WI38 (cell line): Measurements from ENCODE around the gene KIAA0040.

Experiments
- H3K4me3 ChIP-seq: 2 replicates; pipeline ENCODE4 v1.5.1; 2011; ENCODE audit warnings: low read depth, mild to moderate bottlenecking, control low read depth, low read length
- TF ChIP-seq, protein P1 (sequence below): IDR thresholded peaks from 2 replicates; pipeline ENCODE4 v1.5.1; 2012; ENCODE audit warnings: low read depth, mild to moderate bottlenecking, control low read depth, low read length

KIAA0040 gene

GRCh38 chr1:175188936-175189335, 3.6 kb downstream of the KIAA0040 start:
- H3K4me3 ChIP-seq: no peak overlapping the region
- TF ChIP-seq, protein P1, sequence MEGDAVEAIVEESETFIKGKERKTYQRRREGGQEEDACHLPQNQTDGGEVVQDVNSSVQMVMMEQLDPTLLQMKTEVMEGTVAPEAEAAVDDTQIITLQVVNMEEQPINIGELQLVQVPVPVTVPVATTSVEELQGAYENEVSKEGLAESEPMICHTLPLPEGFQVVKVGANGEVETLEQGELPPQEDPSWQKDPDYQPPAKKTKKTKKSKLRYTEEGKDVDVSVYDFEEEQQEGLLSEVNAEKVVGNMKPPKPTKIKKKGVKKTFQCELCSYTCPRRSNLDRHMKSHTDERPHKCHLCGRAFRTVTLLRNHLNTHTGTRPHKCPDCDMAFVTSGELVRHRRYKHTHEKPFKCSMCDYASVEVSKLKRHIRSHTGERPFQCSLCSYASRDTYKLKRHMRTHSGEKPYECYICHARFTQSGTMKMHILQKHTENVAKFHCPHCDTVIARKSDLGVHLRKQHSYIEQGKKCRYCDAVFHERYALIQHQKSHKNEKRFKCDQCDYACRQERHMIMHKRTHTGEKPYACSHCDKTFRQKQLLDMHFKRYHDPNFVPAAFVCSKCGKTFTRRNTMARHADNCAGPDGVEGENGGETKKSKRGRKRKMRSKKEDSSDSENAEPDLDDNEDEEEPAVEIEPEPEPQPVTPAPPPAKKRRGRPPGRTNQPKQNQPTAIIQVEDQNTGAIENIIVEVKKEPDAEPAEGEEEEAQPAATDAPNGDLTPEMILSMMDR: no peak

- no peak overlapping the region for H3K4me3 ChIP-seq
- TF ChIP-seq, protein P1: no peak
Measured at GRCh38 chr1:175186433-175187160, 6.0 kb downstream of the KIAA0040 start.

DNA sequence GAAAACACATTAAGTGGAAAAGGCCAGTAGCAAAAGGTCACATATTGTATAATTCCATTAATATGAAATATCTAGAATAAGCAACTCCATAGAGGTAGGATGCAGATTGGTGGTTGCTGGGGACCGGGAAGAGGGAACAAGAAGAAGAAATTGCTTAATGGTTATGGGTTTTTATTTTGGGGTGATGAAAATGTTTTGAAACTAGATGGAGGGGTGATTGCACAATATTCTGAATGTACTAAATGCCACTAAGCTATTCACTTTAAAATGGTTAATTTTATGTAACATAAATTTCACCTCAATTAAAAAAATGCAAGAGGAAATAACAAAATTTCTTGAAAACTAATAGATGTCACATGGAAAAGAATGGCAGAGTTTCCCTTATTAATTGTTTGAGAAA, 6.7 kb downstream of the KIAA0040 start:
- no peak overlapping the region for H3K4me3 ChIP-seq
- TF ChIP-seq, protein P1: no peak

DNA sequence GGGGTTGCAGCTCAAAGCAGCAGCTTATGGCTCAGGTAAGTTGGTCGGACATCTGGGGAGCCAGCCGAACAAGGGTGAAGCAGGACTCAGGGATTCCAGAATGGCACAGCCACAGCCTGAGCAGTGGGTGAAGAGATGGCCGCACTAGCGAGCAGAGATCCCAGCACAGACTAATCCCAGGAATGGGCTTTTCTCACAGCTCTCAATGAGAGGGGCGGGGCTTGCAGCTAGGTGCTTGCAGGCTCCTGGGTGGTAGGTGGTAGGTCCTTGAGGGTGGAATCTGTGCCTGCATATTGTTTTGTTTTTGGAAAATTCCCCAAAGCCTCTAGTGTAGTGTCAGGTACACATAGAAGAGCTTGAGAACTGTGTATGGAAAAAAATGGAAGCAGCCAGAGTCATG, 9.0 kb downstream of the KIAA0040 start:
- no peak overlapping the region for H3K4me3 ChIP-seq
- TF ChIP-seq, protein P1: no peak

DNA sequence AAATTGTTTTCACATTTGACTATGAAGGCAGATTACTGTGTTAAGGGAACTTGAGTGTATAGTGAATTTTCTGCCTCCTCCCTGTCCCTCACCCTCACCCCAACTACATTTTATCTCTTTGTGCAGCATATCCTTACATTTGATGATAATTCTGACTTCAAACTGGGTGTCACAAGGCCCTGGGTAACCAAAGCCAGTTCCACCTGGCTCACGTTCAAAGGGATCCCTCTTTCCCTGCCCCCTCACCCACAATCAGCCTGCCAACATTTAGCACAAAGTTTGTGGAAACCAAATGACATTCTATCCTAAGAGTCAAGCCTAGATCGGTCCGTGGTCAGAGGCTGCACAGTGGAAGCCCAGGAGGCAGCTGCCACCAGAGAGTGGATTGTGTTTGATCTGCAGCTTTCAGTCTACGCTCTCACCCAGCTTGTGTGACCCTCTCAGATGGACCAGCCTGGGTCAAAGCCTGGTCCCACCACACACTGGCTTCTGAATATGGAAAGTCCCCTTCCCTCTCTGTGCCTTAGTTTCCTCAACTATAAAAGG, 10.3 kb downstream of the KIAA0040 start:
- H3K4me3 ChIP-seq: no peak overlapping the region
- TF ChIP-seq, protein P1: no peak

GRCh38 chr1:175179837-175180590, 12.6 kb downstream of the KIAA0040 start:
- TF ChIP-seq, protein P1: no peak
- no peak overlapping the region for H3K4me3 ChIP-seq

DNA sequence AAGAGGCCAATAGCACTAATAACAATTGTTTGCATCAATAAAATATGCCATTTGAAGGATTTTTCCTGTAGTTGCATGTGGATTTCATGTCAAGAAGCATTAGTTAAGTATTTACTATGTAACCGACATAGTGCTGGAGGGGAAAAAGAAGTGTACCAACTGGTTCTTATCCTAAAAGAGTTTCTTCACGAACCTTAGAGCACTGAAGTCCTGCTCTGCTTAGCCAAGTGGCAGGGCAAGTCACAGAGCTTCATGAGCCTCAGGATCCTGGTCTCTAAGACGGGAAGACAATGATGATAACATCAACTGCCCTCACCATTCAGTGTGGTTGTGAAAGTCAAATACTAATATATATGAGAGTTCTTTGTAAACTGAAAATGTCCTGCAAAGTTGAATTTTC, 14.1 kb downstream of the KIAA0040 start:
- H3K4me3 ChIP-seq: no peak overlapping the region
- TF ChIP-seq, protein P1: no peak
